ENCODE results near the gene IFI35.
"Not testable (repeated sequence)": the region's sequence is repeated elsewhere in the genome, so short reads cannot be mapped to it uniquely, and the experiment has no call there.

Gene IFI35

DNA sequence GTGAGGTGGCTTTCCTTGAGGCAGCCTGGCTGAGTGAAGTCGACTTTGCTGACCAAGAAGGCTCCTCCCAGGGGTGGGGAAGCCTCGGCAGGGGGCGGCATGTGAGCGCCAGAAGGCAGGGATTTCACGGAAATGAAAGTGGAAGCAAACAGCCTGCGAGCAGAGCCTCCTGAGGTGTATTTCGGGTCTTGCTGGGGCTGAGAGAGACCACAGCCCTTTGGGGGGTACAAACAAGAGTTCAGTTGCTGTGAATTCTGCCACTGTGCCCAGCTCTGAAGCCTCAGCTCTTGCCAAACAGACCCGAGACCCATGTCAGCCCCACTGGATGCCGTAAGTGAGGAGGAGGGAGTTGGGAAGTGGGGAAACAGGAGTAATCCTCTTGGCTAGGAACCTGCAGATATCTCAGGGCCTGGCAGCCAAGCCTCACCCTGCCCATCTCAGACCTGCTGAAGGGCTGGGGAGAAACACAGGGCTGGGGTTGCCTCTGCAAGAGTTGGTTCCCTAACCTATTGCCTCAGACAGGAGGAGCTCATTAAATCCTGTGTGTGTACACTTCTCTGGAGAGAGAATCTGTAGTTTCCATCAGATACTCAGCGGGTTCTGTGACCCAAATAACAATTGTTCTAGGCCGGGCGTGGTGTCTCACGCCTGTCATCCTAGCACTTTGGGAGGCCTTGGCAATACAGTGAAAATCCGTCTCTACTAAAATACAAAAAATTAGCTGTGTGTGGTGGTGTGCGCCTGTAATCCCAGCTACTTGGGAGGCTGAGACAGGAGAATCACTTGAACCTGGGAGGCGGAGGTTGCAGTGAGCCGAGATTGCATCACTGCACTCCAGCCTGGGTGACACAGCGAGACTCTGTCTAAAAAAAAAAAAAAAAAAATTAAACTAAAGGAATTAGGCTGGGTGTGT is at the start of gene IFI35:
Gene IFI35 (plus strand): TSS at position 146 of the 913 bp plus-strand sequence. CDS start 164 bp downstream, at position 310.
- peak within 1 kb of the TSS; percentile 95 for H3K4me3 ChIP-seq (ENCODE audit: low read depth, low read length)
- peaks cover 36% of the 10 kb centered on the region for H3K36me3 ChIP-seq
- no peaks in the 10 kb centered on the region for H3K9me3 ChIP-seq (ENCODE audit: severe bottlenecking)
- TF ChIP-seq, protein P1, sequence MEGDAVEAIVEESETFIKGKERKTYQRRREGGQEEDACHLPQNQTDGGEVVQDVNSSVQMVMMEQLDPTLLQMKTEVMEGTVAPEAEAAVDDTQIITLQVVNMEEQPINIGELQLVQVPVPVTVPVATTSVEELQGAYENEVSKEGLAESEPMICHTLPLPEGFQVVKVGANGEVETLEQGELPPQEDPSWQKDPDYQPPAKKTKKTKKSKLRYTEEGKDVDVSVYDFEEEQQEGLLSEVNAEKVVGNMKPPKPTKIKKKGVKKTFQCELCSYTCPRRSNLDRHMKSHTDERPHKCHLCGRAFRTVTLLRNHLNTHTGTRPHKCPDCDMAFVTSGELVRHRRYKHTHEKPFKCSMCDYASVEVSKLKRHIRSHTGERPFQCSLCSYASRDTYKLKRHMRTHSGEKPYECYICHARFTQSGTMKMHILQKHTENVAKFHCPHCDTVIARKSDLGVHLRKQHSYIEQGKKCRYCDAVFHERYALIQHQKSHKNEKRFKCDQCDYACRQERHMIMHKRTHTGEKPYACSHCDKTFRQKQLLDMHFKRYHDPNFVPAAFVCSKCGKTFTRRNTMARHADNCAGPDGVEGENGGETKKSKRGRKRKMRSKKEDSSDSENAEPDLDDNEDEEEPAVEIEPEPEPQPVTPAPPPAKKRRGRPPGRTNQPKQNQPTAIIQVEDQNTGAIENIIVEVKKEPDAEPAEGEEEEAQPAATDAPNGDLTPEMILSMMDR (IDR thresholded peaks at IDR 0.05; ENCODE audit: low read depth, low read length) = peak; percentile 67
- H3K27me3 ChIP-seq (ENCODE audit: insufficient read depth, low read depth, severe bottlenecking) = no peaks in the 10 kb centered on the region
- peak within 1 kb of the TSS; percentile 78 for H3K27ac ChIP-seq
- DNase-seq = peak; percentile 94

DNA sequence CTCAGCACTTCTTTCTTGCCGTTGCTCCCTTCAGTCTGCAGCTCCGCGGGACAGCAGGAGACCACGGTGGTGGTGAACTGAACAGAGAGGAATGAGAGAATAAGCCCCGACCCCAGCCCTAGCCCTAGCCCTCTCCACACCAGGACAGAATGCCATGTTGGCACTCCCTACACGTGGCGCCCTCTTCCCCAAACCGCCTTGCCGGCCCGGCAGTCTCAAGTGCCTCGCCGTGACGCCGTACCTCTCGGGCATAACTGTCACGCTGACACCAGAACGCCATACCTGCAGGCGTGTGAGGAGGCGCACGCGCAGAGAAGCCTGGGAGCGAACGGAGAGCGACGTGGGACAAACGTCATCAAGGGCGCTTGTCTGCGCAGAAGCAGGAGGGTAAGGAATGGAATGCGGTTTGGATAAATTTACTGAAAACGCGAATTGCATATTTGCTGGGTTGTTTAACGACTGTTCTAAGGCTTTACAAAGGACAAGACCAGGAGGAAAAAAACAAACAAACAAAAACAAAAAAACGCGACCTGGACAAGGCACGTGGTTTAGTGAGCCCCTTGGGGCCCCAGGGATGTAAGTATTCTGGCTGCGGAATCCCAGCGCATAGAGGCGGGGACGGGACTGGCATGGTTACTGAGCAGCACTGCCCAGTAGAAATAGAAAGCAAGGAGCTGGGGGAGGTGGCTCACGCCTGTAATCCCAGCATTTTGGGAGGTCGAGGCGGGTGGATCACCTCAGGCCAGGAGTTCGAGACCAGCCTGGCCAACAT is 42.2 kb upstream of the IFI35 start, which contains the start of gene AARSD1:
Gene AARSD1 (minus strand): TSS at position 294 of the 772 bp plus-strand sequence. CDS start 14 bp downstream, at position 280.
- Histone ChIP-seq H3K9me3 (ENCODE audit: severe bottlenecking) (no peaks in the 10 kb centered on the region), H3K27ac (peak within 1 kb of the TSS; percentile 68), H3K4me3 (ENCODE audit: low read depth, low read length) (peak within 1 kb of the TSS; percentile 70), H3K36me3 (peaks cover 35% of the 10 kb centered on the region), H3K27me3 (ENCODE audit: insufficient read depth, low read depth, severe bottlenecking) (no peaks in the 10 kb centered on the region)
- peak; percentile 96 for DNase-seq
- TF ChIP-seq, protein P1 (IDR thresholded peaks at IDR 0.05; ENCODE audit: low read depth, low read length) = no peak

DNA sequence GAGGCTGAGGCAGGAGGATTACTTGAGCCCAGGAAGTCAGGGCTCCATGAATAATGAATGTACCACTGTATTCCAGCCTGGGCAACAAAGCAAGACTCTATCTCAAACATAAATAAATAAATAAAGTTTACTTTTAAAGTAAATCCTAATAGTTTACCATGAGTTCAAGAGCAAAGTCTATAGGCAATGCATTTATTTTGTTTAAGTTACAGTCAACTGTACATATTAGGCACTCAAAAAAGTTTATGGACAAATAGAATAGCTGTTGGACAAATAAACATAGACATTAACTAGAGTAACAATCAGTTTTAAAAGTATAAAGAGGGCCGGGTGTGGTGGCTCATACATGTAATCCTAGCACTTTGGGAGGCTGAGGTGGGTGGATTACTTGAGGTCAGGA is 38.7 kb upstream of the IFI35 start:
- no peak overlapping the region for H3K4me3 ChIP-seq (ENCODE audit: low read depth, low read length)
- no peaks in the 10 kb centered on the region for H3K9me3 ChIP-seq (ENCODE audit: severe bottlenecking)
- no peaks in the 10 kb centered on the region; the same call in 1 of the 2 replicates for H3K36me3 ChIP-seq
- H3K27ac ChIP-seq = no peak overlapping the region
- H3K27me3 ChIP-seq (ENCODE audit: insufficient read depth, low read depth, severe bottlenecking) = no peaks in the 10 kb centered on the region
- TF ChIP-seq, protein P1 (IDR thresholded peaks at IDR 0.05; ENCODE audit: low read depth, low read length) = no peak
- DNase-seq = no peak

DNA sequence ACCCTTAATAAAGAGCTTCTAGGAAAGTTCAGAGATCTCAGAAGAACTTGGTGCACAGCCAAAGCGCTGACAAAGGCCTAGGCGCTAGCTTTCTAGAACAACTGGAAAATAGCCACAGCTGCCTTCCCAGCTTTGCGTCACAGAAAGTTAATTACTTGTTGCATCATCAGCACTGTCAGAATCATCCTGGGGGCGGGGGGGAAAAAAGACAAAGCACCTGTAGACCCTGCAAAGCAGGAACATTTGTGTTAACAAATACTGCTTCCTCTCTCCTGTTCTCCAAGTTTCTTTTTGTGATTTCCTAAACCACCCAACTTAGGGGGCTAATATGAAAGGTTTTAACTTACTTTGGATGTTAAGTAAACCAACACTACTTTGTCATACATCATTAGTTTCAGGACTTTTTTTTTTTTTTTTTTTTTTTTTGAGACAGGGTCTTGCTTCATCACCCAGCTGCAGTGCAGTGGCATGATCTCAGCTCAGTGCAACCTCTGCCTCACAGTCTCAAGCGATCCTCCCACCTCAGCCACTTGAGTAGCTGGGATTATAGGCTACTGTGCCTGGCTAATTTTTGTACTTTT is 37.5 kb upstream of the IFI35 start:
- H3K4me3 ChIP-seq (ENCODE audit: low read depth, low read length) = no peak overlapping the region
- no peaks in the 10 kb centered on the region; the same call in 1 of the 2 replicates for H3K36me3 ChIP-seq
- H3K27ac ChIP-seq = no peak overlapping the region
- no peak for DNase-seq
- H3K27me3 ChIP-seq (ENCODE audit: insufficient read depth, low read depth, severe bottlenecking) = no peaks in the 10 kb centered on the region
- TF ChIP-seq, protein P1 (IDR thresholded peaks at IDR 0.05; ENCODE audit: low read depth, low read length) = no peak
- no peaks in the 10 kb centered on the region for H3K9me3 ChIP-seq (ENCODE audit: severe bottlenecking)

DNA sequence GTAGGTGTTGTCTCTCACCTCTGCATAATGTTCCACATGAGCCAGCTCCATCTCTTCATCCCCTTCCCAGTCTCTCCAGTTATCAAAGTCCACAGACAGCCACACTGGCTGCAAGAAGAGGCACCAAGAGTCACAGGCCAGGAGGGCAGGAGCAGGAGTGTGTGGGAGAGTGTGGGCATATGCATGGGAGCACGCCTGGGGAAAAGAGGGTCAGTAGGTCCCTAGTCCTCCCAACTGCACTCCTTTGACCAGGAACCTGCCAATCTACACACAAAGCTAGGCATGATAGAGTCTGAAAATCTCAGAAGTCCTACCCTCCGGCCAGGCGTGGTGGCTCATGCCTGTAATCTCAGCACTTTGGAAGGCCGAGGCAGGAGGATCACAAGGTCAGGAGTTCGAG is 35.0 kb upstream of the IFI35 start:
- H3K27ac ChIP-seq = no peak overlapping the region
- no peak for DNase-seq
- H3K27me3 ChIP-seq (ENCODE audit: insufficient read depth, low read depth, severe bottlenecking) = no peaks in the 10 kb centered on the region
- TF ChIP-seq, protein P1 (IDR thresholded peaks at IDR 0.05; ENCODE audit: low read depth, low read length) = no peak
- no peaks in the 10 kb centered on the region for H3K9me3 ChIP-seq (ENCODE audit: severe bottlenecking)
- H3K4me3 ChIP-seq (ENCODE audit: low read depth, low read length) = no peak overlapping the region
- no peaks in the 10 kb centered on the region; the same call in 1 of the 2 replicates for H3K36me3 ChIP-seq

DNA sequence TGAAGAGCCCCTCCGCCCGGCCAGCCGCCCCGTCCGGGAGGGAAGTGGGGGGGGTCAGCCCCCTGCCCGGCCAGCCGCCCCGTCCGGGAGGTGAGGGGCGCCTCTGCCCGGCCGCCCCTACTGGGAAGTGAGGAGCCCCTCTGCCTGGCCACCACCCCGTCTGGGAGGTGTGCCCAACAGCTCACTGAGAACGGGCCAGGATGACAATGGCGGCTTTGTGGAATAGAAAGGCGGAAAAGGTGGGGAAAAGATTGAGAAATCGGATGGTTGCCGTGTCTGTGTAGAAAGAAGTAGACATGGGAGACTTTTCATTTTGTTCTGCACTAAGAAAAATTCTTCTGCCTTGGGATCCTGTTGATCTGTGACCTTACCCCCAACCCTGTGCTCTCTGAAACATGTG is 33.3 kb upstream of the IFI35 start:
- H3K4me3 ChIP-seq (ENCODE audit: low read depth, low read length); H3K27ac ChIP-seq; H3K36me3 ChIP-seq; H3K9me3 ChIP-seq (ENCODE audit: severe bottlenecking); H3K27me3 ChIP-seq (ENCODE audit: insufficient read depth, low read depth, severe bottlenecking); DNase-seq: not testable (repeated sequence)

Data from WERI-Rb-1 (cell line).